HG02970 (cell line): ENCODE data around the gene CLDN3.
"Not testable (repeated sequence)": the region's sequence is repeated elsewhere in the genome, so short reads cannot be mapped to it uniquely, and the experiment has no call there.

ENCODE experiments used
- ATAC-seq: cut with Tn5 transposase; IDR thresholded peaks from one replicate; pipeline ENCODE4 v1.9.1; 2021; ENCODE audit warnings: mild to moderate bottlenecking, moderate library complexity, moderate number of reproducible peaks; ENCODE audit not compliant: unreplicated experiment, low FRiP score

CLDN3 gene, protein sequence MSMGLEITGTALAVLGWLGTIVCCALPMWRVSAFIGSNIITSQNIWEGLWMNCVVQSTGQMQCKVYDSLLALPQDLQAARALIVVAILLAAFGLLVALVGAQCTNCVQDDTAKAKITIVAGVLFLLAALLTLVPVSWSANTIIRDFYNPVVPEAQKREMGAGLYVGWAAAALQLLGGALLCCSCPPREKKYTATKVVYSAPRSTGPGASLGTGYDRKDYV

DNA sequence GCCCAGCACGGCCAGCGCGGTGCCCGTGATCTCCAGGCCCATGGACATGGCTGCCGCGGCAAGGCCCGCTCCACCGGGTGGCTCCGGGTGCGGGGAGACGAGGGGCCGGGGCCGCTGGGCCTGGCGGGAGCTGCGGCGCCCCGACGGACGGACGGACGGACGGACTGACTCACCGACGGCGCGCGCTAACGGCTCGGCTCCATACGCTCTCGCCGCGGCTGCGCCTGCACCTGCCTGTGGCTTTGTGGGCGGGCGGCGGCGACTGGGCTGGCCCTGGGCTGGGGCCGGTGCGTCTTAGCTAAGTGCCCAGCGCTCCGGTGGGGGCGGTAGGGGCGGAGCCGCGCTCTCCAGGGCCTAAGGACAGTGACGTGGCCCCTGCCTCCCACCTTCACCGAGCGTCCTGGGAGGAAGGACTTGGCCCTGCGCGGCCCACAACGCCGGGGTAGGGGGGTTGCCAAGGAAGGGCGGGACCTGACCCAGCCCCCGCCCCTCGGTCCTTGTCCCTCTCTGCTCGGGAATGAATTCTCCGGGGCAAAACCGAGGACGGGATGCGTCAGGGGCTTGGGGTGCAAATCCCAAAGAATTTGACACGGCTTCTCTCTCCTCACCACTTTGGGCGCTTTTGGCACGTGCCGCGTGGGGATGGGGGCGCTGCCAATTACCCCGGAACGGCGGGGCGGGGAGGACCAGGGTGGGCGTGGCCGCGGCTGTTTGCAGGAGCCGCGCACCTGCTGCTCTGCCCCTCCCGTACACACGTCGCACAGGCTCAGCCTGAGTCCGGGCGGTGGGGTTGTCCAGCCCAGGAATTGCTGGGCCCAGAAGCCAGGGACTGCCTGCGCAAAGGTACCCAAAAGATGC is at the start of gene CLDN3:
TSS of gene CLDN3 (minus strand) at position 269 of the 858 bp plus-strand sequence. CDS start at position 48, 221 bp downstream.
- no peak for ATAC-seq

DNA sequence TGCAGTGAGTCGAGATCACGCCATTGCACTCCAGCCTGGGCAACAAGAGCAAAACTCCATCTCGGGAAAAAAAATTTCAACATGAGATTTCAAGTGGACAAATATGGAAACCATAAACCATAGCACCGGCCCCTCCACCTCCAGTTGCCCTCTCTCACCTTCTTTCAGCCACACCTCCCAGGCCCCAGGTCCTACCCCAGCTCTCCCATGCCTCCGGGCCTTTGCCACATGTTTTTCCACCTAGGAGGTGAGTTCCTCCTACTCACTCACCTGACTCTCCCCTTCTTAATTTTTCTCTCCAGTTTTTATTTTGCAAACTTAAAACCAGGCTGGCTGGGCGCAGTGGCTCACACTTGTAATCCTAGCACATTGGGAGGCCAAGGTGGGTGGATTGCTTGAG is 47.1 kb upstream of the CLDN3 start:
- no peak for ATAC-seq

DNA sequence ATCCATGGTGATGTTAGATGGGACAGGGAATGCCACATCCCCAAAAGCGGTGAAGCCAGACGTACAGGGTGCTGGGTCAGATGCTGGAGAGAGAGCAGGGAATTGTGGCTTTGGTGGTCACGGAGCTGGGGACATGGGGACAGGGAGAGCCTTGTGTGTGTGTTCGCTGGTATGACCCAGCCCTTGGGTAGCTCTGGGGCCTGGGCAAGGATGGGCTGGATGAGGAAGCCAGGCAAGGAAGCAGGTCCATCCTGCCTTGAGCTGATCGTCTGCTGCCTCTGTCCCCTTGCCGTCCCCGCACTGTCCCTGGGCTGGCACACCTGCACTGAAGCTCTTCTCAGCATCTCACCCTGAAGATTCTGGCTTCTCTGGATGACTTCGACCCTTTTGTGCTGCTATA is 45.4 kb upstream of the CLDN3 start:
- no peak for ATAC-seq

DNA sequence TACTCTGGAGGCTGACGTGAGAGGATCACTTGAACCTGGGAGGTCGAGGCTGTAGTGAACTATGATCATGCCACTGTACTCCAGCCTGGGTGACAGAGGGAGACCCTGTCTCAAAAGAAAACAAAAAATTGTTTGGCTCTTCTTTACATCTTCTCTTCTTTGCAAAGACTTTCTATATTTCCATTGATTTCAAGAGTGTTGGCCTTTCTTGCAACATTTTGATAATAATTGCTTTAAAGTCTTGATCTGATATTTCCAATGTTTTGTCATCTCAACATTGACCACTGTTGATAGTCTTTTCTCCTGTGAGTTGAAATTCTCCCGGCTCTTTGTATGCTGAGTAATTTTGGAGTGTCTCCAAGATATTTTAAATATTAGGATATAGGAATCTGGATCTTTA is 42.9 kb upstream of the CLDN3 start:
- ATAC-seq = no peak

DNA sequence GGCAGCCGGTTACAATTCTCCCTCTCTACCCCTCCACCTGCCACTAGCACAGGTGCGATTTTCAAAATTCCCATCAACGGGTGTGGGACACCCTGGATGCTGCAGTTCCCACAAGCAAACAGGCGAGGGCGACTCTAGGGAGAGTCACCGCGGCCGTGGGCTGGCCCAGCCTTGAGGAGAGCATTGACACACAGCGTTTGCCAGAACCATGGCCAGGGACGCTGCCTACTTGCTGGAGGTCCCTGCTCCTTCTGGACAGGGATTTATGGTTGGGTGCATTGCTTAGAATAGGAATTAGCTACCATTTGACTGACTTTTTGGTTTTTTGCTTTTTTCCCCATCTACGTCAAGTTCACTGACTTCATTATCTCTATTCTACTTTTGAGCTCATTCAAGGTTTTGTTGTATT is 41.7 kb upstream of the CLDN3 start:
- ATAC-seq = no peak

DNA sequence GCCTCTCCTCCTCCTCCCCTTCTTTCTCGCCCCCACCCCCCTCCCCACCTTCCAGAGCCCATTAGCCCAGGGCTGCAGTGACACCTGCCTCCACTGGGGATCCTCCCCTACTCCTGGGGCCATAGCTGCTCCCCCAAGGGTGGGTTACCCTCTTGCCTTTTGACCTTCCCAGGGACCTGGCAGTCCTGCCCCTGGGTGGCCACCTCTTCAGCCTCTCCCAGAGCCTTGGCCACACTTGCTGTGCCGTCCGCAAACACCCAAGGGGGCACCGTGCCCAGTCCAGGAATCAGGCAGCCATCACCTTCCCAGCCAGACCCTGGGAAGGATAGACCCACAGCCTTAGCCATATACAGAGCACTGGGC is 40.9 kb upstream of the CLDN3 start:
- ATAC-seq = no peak

DNA sequence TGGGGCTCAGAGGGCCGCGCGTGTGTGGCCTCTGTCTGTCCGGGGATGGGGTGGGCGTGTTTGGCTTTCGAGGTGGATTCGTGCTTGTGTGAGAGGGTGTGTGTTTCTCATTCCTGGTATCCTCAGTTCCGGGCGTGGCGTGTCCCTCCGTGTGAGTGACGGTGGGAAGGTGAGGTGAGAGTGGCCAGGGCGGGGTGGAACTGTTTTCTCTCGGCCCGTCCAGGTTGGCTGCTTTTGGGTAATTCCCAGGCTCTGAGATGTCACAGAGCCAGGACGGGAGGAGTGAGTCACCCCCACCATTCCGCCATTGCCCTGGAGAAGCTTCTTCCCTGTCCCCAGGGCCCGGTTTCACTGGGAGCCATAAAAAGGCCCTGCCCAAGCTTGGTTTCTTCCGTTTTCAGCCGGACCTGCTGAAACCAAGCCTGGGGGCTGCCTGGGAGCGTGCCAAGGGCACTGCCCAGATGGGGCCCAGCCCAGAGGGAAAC is 39.4 kb upstream of the CLDN3 start:
- no peak for ATAC-seq

DNA sequence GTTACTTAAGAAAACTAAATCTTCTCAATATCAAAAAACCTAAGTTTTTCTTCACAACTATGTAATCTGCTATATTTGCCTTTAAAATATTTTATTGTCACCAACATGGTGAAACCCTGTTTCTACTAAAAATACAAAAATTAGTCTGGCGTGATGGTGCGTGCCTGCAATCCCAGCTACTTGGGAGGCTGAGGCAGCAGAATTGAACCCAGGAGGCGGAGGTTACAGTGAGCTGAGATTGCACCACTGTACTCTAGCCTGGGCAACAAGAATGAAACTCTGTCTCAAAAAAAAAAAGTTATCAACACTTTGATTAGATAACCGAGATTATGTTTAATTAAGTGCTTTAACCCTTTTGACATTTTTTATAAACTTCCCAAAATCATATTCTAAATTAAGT is 32.4 kb upstream of the CLDN3 start:
- ATAC-seq = no peak

DNA sequence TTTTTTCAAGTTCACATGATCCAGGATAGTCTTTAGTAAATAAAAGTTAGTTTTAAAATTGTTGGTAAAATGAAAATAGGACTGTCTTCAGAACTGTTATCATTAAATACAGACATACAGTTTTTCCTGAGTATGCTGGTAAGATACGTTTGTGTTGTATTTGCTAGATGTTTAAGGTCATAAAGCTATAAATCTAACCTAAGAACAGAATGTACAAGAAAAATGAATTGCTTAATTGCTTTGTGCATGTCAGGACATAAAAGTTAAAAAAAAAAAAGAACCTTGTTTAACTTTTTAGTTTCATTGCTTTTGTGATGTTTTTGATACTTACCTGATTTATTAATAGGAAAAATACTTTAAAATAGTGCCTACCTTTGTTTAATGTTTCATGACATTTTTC is 31.5 kb upstream of the CLDN3 start:
- ATAC-seq = no peak

DNA sequence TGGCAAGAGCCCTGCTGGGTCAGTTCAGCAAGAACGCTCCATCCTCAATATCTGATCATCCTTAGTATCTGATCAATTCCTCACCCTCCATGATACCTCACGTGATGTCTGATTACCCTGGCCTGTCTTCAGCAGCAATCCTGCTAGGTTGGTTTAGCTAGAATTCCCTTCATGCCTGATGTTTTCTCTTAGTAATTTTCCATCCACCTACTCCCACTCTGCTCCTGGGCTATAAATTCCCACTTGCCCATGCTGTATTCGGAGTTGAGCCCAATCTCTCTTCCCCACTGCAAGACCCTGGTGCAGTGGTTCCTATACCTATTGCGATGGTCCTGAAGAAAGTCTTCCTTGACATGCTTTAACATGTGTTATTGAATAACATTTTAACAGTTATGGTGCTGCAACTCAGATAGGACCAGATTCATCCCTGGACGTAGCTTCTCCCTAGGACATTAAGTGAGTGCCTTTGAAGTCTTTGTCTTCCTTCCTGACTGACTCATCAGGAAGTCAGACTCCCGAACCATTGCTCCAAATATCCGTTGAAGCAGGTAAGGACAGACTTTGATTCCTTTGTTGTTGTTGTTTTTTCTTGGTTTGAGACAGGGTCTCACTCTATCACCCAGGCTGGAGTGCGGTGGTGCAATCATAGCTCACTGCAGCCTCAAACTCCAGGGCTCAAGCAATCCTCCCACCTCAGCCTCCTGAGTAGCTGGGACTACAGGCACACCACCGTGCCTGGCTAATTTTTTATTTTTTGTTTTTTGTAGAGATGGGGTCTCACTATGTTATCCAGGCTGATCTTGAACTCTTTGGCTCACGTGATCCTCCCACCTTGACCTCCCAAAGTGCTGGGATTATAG is 29.4 kb upstream of the CLDN3 start:
- no peak for ATAC-seq

DNA sequence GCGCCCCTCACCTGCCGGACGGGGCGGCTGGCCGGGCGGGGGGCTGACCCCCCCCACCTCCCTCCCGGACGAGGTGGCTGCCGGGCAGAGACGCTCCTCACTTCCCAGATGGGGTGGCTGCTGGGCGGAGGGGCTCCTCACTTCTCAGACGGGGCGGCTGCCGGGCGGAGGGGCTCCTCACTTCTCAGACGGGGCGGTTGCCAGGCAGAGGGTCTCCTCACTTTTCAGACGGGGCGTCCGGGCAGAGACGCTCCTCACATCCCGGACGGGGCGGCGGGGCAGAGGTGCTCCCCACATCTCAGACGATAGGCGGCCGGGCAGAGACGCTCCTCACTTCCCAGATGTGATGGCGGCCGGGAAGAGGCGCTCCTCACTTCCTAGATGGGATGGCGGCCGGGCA is 27.1 kb upstream of the CLDN3 start:
- ATAC-seq = not testable (repeated sequence)

DNA sequence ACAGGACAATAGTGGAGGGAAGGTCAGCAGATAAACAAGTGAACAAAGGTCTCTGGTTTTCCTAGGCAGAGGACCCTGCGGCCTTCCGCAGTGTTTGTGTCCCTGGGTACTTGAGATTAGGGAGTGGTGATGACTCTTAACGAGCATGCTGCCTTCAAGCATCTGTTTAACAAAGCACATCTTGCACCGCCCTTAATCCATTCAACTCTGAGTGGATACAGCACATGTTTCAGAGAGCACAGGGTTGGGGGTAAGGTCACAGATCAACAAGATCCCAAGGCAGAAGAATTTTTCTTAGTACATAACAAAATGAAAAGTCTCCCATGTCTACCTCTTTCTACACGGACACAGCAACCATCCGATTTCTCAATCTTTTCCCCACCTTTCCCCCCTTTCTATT is 26.6 kb upstream of the CLDN3 start:
- ATAC-seq = not testable (repeated sequence)

DNA sequence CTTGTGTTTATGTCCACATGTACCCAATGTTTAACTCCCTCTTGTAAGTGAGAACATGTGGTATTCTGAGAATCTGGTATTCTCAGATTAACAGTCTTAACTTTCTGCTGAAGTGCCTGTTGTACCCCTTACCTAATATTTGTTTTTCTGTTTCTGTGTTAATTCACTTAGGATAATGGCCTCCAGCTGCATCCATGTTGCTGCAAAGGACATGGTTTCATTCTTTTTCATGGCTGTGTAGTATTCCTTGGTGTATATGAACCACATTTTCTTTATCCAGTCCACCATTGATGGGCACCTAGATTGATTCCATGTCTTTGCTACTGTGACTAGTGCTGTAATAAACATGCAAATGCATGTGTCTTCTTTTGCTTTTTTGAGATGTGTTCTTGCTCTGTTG is 25.1 kb upstream of the CLDN3 start:
- not testable (repeated sequence) for ATAC-seq

DNA sequence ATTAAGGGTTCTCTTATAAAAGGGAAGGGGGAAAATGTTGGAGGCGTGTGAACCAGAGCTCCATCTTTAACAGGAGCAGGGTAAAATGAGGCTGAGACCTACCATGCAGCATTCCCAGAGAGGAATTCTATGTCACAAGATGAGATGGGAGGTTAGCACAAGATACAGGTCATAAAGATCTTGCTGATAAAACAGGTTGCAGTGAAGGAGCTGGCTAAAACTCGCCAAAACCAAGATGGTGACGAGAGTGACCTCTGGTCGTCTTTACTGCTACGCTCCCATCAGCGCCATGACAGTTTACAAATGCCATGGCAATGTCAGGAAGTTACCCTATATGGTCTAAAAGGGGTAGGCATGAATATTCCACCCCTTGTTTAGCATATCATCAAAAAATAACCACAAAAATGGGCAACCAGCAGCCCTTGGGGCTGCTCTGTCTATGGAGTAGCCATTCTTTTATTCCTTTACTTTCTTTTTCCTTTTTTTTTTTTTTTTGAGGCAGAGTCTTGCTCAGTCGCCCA is 21.2 kb upstream of the CLDN3 start:
- ATAC-seq = not testable (repeated sequence)

DNA sequence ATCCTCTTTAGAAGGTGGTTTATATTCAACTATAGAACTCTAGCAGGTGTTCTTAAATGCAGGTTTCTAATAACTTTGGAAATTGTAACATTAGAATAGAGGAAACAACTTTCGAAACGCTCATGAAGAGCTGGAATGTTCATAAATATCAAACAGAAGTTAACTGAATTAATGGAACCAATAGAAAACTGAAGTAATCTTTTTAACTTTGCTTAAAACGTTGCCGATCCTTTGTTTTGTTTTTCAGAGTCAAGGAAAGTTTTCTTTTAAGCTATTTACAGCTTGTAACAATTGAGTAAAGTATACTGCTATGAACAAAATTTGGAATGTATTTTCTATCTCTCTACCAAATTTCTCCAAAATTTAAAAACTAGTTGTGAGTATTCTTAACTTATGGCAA is 19.0 kb upstream of the CLDN3 start:
- no peak for ATAC-seq

DNA sequence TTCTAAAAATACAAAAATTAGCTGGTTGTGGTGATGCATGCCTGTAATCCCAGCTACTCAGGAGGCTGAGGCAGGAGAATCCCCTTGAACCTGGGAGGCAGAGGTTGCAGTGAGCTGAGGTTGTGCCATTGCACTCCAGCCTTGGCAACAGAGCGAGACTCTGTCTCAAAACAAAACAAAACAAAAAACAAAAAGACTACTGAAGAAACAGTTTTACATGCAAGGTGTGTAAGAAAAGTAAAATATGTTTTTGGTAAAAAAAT is 17.6 kb upstream of the CLDN3 start:
- ATAC-seq = not testable (repeated sequence)

DNA sequence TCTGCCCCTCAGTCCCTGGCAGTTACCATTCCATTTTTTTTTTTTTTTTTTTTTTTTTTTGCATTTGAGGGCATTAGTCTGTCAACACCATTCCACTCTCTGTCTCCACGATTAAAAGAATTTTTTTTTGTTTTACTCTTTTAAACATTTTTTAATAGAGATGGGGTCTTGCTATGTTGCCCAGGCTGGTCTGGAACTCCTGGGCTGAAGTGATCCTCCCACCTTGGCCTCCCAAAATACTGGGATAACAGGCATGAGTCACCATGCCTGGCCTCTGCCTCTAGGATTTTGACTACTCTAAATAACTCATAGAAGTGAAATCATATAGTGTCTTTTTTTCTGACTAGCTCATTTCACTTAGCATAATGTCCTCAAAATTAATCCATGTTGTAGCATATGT is 16.5 kb upstream of the CLDN3 start:
- no peak for ATAC-seq

DNA sequence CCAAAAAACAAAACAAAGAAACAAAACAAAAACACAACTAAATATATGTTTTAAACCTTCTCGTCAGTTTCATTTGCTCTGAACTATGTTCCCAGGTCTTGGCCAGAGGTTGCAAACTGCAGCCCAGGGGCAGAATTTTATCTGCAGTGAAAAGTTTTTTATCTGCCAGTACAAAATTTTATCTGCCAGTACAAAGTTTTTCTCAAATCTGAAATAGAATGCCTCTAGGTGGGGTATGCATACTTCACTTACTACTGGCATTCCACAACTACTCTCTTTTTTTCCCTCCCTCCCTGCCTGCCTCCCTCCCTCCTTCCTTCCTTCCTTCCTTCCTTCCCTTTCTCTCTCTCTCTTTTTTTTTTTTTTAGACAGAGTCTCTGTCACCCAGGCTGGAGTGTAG is 9.4 kb upstream of the CLDN3 start:
- no peak for ATAC-seq

DNA sequence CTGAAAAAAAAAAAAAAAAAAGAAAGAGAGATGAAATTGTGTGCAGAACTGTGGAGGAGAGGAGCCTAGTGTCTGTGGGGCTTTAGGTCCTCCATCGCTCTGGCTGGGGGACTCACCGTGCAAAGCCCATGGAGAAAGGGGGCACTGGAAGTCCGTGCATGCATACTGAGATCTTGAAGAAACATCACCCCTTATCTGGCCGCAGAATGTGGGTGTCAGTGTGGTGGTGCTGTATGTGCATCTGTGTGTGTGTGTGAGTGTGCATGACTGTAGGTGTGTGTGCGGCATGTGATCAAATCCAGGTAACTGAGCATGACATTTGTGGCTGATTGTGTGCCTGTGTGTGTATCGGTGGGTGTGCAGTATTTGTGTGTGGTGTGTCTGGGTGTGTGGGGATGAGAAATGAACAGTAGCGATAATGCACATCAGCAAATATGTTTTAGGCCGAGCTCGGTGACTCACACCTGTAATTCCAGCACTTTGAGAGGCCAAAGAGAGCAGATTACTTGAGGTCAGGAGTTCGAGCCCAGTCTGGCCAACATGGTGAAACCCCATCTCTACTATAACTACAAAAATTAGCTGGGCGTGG is 8.8 kb upstream of the CLDN3 start:
- ATAC-seq = no peak

DNA sequence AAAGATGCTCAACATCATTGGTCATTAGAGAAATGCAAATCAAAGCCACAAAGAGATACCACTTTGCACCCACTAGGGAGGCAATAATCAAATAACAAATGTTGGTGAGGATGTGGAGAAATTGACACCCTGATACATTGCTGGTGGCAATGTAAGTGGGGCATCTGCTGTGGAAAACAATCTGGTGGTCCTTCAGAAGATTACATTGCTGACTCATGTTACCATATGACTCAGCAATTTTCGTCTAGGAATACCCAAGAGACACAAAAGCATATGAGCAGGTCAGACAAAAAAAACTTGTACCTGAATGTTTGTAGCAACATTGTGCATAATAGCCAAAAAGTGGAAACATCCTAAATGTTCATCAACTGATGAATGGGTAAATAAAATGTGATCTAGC is 4.9 kb upstream of the CLDN3 start:
- no peak for ATAC-seq
